T47D (cell line): ENCODE results near the gene CDK5R2.

Experiments used
- DNase-seq, 2 experiments: peaks; one replicate each; pipeline versions ENCODE4 v3.0.0 to v3.0.0-alpha.2; 2011 to 2012; ENCODE audit warnings: low read depth in 1 of 2, low spot score in 1 of 2
- JUND ChIP-seq: IDR thresholded peaks from 2 replicates; pipeline ENCODE4 v1.6.1; 2012; ENCODE audit warnings: low read depth
- in situ Hi-C: cut with HindIII; loops from 2 replicates; pipeline ENCODE4 v1.10.0; 2016; ENCODE audit warnings: low sequenced_read_pairs, low pct_unique_long_range_greater_than_20kb

The CDK5R2 gene

DNA sequence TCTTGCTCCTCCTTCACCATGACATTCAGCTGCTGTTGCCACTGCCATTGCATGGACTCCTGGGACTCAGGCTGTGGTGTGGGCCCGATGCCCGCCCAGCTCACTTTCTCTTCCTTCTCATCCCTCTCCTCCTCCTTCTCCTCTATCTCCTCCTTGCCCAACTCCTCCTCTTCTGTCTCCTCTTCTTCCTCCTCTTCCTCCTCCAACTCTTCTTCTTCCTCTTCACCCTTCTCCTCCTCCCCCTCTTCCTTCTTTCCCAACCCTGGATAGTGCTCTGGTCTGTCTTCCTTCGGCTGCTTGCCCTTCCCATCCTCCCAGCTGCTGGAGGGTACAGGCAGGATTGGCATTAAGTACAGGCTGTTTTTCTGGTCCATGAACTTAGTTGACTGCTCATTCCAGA, 44.5 kb downstream of the CDK5R2 start:
- in situ Hi-C loops = no loop called here
- no peak for DNase-seq
- no peak for TF ChIP-seq JUND

DNA sequence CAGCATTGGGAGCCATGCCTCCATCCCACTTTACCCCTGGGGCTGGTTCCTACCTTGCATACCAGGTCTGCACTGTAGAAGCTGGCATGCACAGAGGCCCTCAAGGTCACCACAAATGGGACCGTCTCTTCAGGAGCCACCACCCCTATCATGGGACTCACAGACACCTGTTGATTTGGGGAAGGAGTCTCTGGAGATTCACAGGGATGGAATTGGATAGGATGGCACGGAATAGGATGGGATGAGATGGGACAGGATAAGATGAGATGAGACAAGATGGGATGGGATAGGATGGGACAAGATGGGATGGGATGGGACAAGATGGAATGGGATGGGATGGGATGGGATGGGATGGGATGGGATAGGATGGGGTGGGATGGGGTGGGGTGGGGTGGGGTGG, 49.8 kb downstream of the CDK5R2 start:
- in situ Hi-C loops = no loop called here
- no peak for DNase-seq
- no peak for TF ChIP-seq JUND

DNA sequence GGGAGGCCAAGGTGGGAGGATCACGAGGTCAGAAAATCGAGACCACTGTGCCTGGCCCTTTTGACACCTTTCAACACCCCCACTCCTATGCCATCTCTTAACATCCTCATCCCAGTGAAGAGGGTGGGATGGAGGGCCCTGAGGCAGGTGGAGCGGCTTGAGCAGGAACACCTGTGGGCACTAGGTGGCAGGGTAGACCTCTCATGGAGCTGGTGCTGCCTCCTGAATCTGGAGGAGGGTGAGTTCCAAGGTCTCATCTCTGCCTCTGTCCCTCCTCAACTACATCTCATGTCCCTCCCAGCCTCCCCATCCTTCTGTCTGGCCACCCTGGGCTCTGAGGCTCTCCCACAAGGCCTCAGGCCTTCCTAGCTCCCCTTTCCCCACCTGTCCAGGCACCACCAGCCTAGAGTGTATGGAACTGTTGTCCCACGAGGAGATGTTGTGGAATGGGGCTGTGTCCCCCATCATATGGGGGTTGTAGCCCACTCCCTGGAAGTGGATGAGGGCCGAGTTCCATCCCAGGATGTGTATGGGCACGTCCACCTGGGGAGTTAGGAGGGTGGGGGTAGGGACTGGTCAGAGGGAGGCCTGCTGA, 50.8 kb downstream of the CDK5R2 start:
- DNase-seq = peak; percentile 50 to 58
- TF ChIP-seq JUND = no peak

DNA sequence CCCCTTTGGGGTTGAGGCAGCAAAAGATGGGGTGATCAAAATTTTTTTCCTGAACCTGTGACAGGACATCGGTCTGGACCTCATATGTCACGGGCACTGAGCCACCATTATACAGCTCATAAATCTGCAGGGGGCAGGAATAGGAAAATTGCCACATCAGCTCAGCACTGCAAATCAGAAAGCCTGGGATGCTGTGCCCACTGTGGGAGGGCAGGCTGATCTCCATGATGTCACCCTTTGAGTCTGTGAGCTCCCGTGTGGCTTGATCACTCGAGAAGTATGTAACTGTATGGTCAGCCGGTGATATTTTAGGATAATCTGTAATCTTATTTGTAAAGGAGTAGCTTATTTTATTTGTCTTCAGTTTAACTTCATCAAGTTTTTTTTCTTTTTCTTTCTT, 51.4 kb downstream of the CDK5R2 start:
- no peak for TF ChIP-seq JUND
- DNase-seq = no peak
- in situ Hi-C loops = no loop called here

More for the DNA sequence above, 50.8 kb downstream of the CDK5R2 start:
- in situ Hi-C loops = no loop called here
